Activated CD4-positive, alpha-beta T cell treated with anti-CD3 and anti-CD28 coated beads, Interleukin-2, amount 50 U/mL, for 24 hours (primary cell): ENCODE results near the gene ZNF358.

ENCODE experiments used
- DNase-seq, 2 donors: peaks; one replicate each; pipeline ENCODE4 v3.0.0-alpha.2; 2020; ENCODE audit warnings: low read depth in 1 of 2, low spot score in 1 of 2

ZNF358 gene

GRCh38 chr19:7554990-7555864 is 39.3 kb downstream of the ZNF358 start:
- no peak for DNase-seq

GRCh38 chr19:7556696-7557315 is 40.9 kb downstream of the ZNF358 start:
- DNase-seq = no peak

- DNase-seq = no peak
Measured at GRCh38 chr19:7558667-7559066, 42.8 kb downstream of the ZNF358 start.

- no peak for DNase-seq
Measured at GRCh38 chr19:7559102-7559501, 43.2 kb downstream of the ZNF358 start.

- no peak for DNase-seq
Measured at GRCh38 chr19:7560255-7560654, 44.4 kb downstream of the ZNF358 start.

GRCh38 chr19:7561325-7561724 is 45.4 kb downstream of the ZNF358 start:
- no peak for DNase-seq

GRCh38 chr19:7562646-7563393 is 46.9 kb downstream of the ZNF358 start:
- no peak for DNase-seq

GRCh38 chr19:7564866-7565265 is 49.0 kb downstream of the ZNF358 start:
- DNase-seq = no peak

- no peak for DNase-seq
Measured at GRCh38 chr19:7565332-7565731, 49.4 kb downstream of the ZNF358 start.
